Liver (tissue), 9 donors: ENCODE measurements around the gene POLA1. TPM values are rescaled to one million over a fixed set of nuclear protein-coding genes. Genes with fewer than 3 reads are reported as not detected.

Experiments
- DNase-seq: peaks from one replicate; pipeline ENCODE4 v3.0.0-alpha.2; 2017; ENCODE audit warnings: low spot score
- H3K27ac ChIP-seq, 2 donors: one replicate each; pipeline ENCODE4 v1.7.0; 2013; ENCODE audit warnings: inconsistent platforms in 2 of 2, low read length in 2 of 2, control low read depth in 1 of 2, low read depth in 1 of 2, mild to moderate bottlenecking in 1 of 2
- H3K27me3 ChIP-seq, 4 donors: one replicate each; pipeline versions ENCODE4 v1.6.1 to v1.7.0; 2013; ENCODE audit warnings: low read length in 3 of 4, inconsistent platforms in 1 of 4, mild to moderate bottlenecking in 1 of 4, moderate library complexity in 1 of 4; ENCODE audit not compliant: control insufficient read depth in 4 of 4, insufficient read depth in 4 of 4
- H3K36me3 ChIP-seq, 4 donors: one replicate each; pipeline versions ENCODE4 v1.6.1 to v1.7.0; 2013; ENCODE audit warnings: low read length in 3 of 4, mild to moderate bottlenecking in 3 of 4, low read depth in 1 of 4, moderate library complexity in 1 of 4; ENCODE audit not compliant: control insufficient read depth in 4 of 4, insufficient read depth in 3 of 4
- H3K4me1 ChIP-seq, 4 donors: one replicate each; pipeline versions ENCODE4 v1.6.1 to v1.7.0; 2013; ENCODE audit warnings: low read length in 3 of 4, mild to moderate bottlenecking in 3 of 4, moderate library complexity in 1 of 4; ENCODE audit not compliant: control insufficient read depth in 4 of 4, insufficient read depth in 4 of 4
- H3K4me3 ChIP-seq, 3 donors: one replicate each; pipeline versions ENCODE4 v1.6.1 to v1.7.0; 2013; ENCODE audit warnings: low read length in 3 of 3, control low read depth in 1 of 3, low read depth in 1 of 3, mild to moderate bottlenecking in 1 of 3
- H3K9ac ChIP-seq, 2 donors: one replicate each; pipeline ENCODE4 v1.7.0; 2013; ENCODE audit warnings: low read length in 2 of 2, mild to moderate bottlenecking in 2 of 2, moderate library complexity in 2 of 2, control low read depth in 1 of 2, low read depth in 1 of 2
- H3K9me3 ChIP-seq, 4 donors: one replicate each; pipeline versions ENCODE4 v1.6.1 to v1.7.0; 2013; ENCODE audit warnings: low read length in 3 of 4; ENCODE audit not compliant: control insufficient read depth in 4 of 4
- EGR1 ChIP-seq, 2 donors: IDR thresholded peaks; 2 replicates each; pipeline ENCODE4 v1.6.1; 2016 to 2018; ENCODE audit warnings: antibody characterized with exemption in 2 of 2, low read depth in 2 of 2
- FOXA1 ChIP-seq: IDR thresholded peaks from 2 replicates; pipeline ENCODE4 v1.6.1; 2016; ENCODE audit warnings: antibody characterized with exemption
- FOXA2 ChIP-seq: IDR thresholded peaks from 2 replicates; pipeline ENCODE4 v1.6.1; 2016; ENCODE audit warnings: antibody characterized with exemption
- GABPA ChIP-seq, 2 donors: IDR thresholded peaks in 1 of 2; conservative IDR thresholded peaks in 1 of 2; 2 replicates each; pipeline ENCODE4 v1.6.1; 2016; ENCODE audit warnings: antibody characterized with exemption in 2 of 2, mild to moderate bottlenecking in 1 of 2, moderate library complexity in 1 of 2
- HNF4A ChIP-seq, 2 donors: conservative IDR thresholded peaks; 2 replicates each; pipeline ENCODE4 v1.6.1; 2016; ENCODE audit warnings: antibody characterized with exemption in 2 of 2, mild to moderate bottlenecking in 2 of 2
- HNF4G ChIP-seq: IDR thresholded peaks from 2 replicates; pipeline ENCODE4 v1.6.1; 2016; ENCODE audit warnings: antibody characterized with exemption
- JUND ChIP-seq, 2 donors: IDR thresholded peaks; 2 replicates each; pipeline ENCODE4 v1.6.1; 2016; ENCODE audit warnings: antibody characterized with exemption in 2 of 2
- NR2F2 ChIP-seq: IDR thresholded peaks from 2 replicates; pipeline ENCODE4 v1.6.1; 2016; ENCODE audit warnings: antibody characterized with exemption
- RAD21 ChIP-seq, 2 donors: IDR thresholded peaks; 2 replicates each; pipeline ENCODE4 v1.6.1; 2016; ENCODE audit warnings: antibody characterized with exemption in 2 of 2, mild to moderate bottlenecking in 2 of 2
- RXRA ChIP-seq, 2 donors: IDR thresholded peaks; 2 replicates each; pipeline ENCODE4 v1.6.1; 2017 to 2018; ENCODE audit warnings: antibody characterized with exemption in 2 of 2, mild to moderate bottlenecking in 1 of 2
- SP1 ChIP-seq: IDR thresholded peaks from 2 replicates; pipeline ENCODE4 v1.6.1; 2018; ENCODE audit warnings: antibody characterized with exemption, mild to moderate bottlenecking
- TAF1 ChIP-seq: conservative IDR thresholded peaks from 2 replicates; pipeline ENCODE4 v1.6.1; 2016; ENCODE audit warnings: antibody characterized with exemption, mild to moderate bottlenecking
- YY1 ChIP-seq: IDR thresholded peaks from 2 replicates; pipeline ENCODE4 v1.6.1; 2016; ENCODE audit warnings: antibody characterized with exemption, mild to moderate bottlenecking
- WGBS: extraction: QIAGEN DNeasy Blood & Tissue Kit; methylation state at CpG from one replicate; pipeline ENCODE4 v1.1.7; 2013; 5-methylcytosine and 5-hydroxymethylcytosine counted together
- polyA plus RNA-seq, 2 donors: library from polyadenylated mRNA; stranded (reverse) in 1 of 2; unstranded in 1 of 2; fragments of 200-250 nt in 1 of 2; fragments of >200 nt in 1 of 2; fragmentation: Nextera tagmentation in 1 of 2; extraction: Ambion mirVana in 1 of 2; gene quantifications; one replicate each; pipeline versions ENCODE4 v1.2.1 to v1.2.3, GENCODE V29; 2013 to 2015
- total RNA-seq, 2 donors: library from RNA; depleted of rRNA; stranded (reverse); fragments of >200 nt; gene quantifications; one replicate each; pipeline ENCODE4 v1.2.3, GENCODE V29; 2014
- TF ChIP-seq, protein P1 (sequence below): fragments of 150-350 bp; IDR thresholded peaks from 2 replicates; pipeline ENCODE4 v1.5.1; 2017; ENCODE audit warnings: improper control_type of control experiment, low read depth, low read length; ENCODE audit not compliant: missing input control
- TF ChIP-seq, protein P2 (sequence below): IDR thresholded peaks from 2 replicates; pipeline ENCODE4 v1.6.1; 2016; ENCODE audit warnings: antibody characterized with exemption
- TF ChIP-seq, protein P3 (sequence below): IDR thresholded peaks from 2 replicates; pipeline ENCODE4 v1.6.1; 2016; ENCODE audit warnings: antibody characterized with exemption, mild to moderate bottlenecking
- TF ChIP-seq, protein P4 (sequence below): IDR thresholded peaks from 2 replicates; pipeline ENCODE4 v1.6.1; 2016; ENCODE audit warnings: antibody characterized with exemption
- TF ChIP-seq, protein P5 (sequence below): IDR thresholded peaks from 2 replicates; pipeline ENCODE4 v1.6.1; 2016; ENCODE audit warnings: antibody characterized with exemption
- donor health status: healthy.
- donor health status: healthy.
- donor health status: healthy.
- donor health status: healthy.
- donor health status: healthy.

POLA1 gene
- total and polyA plus RNA-seq, 4 donors = 0.93 to 12.7 (median 4.3) TPM

DNA sequence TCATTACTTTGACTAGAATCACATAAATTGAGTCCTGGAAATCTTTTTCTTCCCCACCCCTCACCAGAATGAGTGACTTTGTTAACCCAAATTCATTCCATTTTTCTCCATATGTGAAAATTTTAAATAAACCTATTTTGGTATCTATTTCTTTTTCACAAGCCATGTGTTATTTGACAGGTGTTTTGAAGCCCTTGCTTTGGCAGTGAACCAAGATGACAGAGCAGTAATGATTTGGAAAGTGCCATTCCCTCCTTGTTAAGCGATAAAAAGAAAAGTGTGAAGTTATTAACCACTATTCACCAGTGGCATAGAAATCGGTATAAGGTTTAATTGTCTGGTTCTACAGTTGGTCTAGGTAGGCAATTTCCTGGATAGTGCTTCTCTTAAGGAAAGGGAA lies 66.1 kb downstream of the POLA1 start:
- TF ChIP-seq HNF4G (no peak), RXRA (IDR thresholded peaks at IDR 0.05) (no peak), NR2F2 (no peak), SP1 (no peak), HNF4A (conservative IDR thresholded peaks at IDR 0.05) (no peak), FOXA2 (no peak), FOXA1 (no peak), GABPA (IDR thresholded peaks at IDR 0.05 in 1 of 2, conservative IDR thresholded peaks at IDR 0.05 in 1 of 2) (no peak), RAD21 (IDR thresholded peaks at IDR 0.05) (no peak), EGR1 (IDR thresholded peaks at IDR 0.05; ENCODE audit: low read depth in 2 of 2) (no peak), JUND (IDR thresholded peaks at IDR 0.05) (no peak), YY1 (no peak), TAF1 (no peak)
- TF ChIP-seq, protein P1, sequence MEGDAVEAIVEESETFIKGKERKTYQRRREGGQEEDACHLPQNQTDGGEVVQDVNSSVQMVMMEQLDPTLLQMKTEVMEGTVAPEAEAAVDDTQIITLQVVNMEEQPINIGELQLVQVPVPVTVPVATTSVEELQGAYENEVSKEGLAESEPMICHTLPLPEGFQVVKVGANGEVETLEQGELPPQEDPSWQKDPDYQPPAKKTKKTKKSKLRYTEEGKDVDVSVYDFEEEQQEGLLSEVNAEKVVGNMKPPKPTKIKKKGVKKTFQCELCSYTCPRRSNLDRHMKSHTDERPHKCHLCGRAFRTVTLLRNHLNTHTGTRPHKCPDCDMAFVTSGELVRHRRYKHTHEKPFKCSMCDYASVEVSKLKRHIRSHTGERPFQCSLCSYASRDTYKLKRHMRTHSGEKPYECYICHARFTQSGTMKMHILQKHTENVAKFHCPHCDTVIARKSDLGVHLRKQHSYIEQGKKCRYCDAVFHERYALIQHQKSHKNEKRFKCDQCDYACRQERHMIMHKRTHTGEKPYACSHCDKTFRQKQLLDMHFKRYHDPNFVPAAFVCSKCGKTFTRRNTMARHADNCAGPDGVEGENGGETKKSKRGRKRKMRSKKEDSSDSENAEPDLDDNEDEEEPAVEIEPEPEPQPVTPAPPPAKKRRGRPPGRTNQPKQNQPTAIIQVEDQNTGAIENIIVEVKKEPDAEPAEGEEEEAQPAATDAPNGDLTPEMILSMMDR = no peak
- TF ChIP-seq, protein P2, sequence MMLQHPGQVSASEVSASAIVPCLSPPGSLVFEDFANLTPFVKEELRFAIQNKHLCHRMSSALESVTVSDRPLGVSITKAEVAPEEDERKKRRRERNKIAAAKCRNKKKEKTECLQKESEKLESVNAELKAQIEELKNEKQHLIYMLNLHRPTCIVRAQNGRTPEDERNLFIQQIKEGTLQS = no peak
- TF ChIP-seq, protein P3, sequence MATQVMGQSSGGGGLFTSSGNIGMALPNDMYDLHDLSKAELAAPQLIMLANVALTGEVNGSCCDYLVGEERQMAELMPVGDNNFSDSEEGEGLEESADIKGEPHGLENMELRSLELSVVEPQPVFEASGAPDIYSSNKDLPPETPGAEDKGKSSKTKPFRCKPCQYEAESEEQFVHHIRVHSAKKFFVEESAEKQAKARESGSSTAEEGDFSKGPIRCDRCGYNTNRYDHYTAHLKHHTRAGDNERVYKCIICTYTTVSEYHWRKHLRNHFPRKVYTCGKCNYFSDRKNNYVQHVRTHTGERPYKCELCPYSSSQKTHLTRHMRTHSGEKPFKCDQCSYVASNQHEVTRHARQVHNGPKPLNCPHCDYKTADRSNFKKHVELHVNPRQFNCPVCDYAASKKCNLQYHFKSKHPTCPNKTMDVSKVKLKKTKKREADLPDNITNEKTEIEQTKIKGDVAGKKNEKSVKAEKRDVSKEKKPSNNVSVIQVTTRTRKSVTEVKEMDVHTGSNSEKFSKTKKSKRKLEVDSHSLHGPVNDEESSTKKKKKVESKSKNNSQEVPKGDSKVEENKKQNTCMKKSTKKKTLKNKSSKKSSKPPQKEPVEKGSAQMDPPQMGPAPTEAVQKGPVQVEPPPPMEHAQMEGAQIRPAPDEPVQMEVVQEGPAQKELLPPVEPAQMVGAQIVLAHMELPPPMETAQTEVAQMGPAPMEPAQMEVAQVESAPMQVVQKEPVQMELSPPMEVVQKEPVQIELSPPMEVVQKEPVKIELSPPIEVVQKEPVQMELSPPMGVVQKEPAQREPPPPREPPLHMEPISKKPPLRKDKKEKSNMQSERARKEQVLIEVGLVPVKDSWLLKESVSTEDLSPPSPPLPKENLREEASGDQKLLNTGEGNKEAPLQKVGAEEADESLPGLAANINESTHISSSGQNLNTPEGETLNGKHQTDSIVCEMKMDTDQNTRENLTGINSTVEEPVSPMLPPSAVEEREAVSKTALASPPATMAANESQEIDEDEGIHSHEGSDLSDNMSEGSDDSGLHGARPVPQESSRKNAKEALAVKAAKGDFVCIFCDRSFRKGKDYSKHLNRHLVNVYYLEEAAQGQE = no peak
- TF ChIP-seq, protein P4, sequence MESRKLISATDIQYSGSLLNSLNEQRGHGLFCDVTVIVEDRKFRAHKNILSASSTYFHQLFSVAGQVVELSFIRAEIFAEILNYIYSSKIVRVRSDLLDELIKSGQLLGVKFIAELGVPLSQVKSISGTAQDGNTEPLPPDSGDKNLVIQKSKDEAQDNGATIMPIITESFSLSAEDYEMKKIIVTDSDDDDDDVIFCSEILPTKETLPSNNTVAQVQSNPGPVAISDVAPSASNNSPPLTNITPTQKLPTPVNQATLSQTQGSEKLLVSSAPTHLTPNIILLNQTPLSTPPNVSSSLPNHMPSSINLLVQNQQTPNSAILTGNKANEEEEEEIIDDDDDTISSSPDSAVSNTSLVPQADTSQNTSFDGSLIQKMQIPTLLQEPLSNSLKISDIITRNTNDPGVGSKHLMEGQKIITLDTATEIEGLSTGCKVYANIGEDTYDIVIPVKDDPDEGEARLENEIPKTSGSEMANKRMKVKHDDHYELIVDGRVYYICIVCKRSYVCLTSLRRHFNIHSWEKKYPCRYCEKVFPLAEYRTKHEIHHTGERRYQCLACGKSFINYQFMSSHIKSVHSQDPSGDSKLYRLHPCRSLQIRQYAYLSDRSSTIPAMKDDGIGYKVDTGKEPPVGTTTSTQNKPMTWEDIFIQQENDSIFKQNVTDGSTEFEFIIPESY = no peak
- TF ChIP-seq, protein P5, sequence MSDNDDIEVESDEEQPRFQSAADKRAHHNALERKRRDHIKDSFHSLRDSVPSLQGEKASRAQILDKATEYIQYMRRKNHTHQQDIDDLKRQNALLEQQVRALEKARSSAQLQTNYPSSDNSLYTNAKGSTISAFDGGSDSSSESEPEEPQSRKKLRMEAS = no peak

More for the DNA sequence above, 66.1 kb downstream of the POLA1 start:
- no peak for DNase-seq
- Histone ChIP-seq H3K4me3 (no peak overlapping the region), H3K27ac (no peak overlapping the region), H3K9me3 (no peaks in the 10 kb centered on the region), H3K4me1 (no peaks in the 10 kb centered on the region), H3K27me3 (no peaks in the 10 kb centered on the region), H3K9ac (no peak overlapping the region), H3K36me3 (peaks cover 0 to 1% (median 0%) of the 10 kb centered on the region in 4 donors)
- 87% methylated on average over 2 of the region's 2 CpGs for WGBS
